ENCODE measurements around the gene HGF.

- no peak for TF ChIP-seq CTCF (conservative IDR thresholded peaks at IDR 0.05; ENCODE audit: low read depth, low read length)
- TF ChIP-seq EZH2 (IDR thresholded peaks at IDR 0.05; ENCODE audit: low read length, unreplicated experiment), result no peak
- no peak for TF ChIP-seq EZH2phosphoT487 (IDR thresholded peaks at IDR 0.05; ENCODE audit: borderline replicate concordance, low read length)
These were observed 1.9 kb downstream of the HGF start for GRCh38 chr7:81767926-81768325.
